Activated T-cell treated with anti-CD3 and anti-CD28 coated beads, Interleukin-2, amount 50 U/mL, for 4 hours (primary cell): ENCODE measurements around the gene HELZ. TPM values are rescaled to one million over a fixed set of nuclear protein-coding genes. Genes with fewer than 3 reads are reported as not detected.
"Not testable (repeated sequence)": the region's sequence is repeated elsewhere in the genome, so short reads cannot be mapped to it uniquely, and the experiment has no call there.

Experiments
- ATAC-seq, 2 donors: fragments of 200-7000 bp; cut with Tn5 transposase; one replicate each; pipeline ENCODE4 v1.10.0; 2021
- DNase-seq: peaks from one replicate; pipeline ENCODE4 v3.0.0-alpha.2; 2020
- H3K27me3 Mint-ChIP-seq: one replicate; pipeline ENCODE4 v1.8.0; 2021; ENCODE audit warnings: low read depth, mixed read lengths
- H3K36me3 Mint-ChIP-seq: one replicate; pipeline ENCODE4 v1.8.0; 2022; ENCODE audit warnings: mixed read lengths; ENCODE audit not compliant: insufficient read depth
- H3K4me1 Mint-ChIP-seq: one replicate; pipeline ENCODE4 v1.8.0; 2021; ENCODE audit warnings: low read depth, mixed read lengths
- H3K4me3 Mint-ChIP-seq: one replicate; pipeline ENCODE4 v1.8.0; 2021; ENCODE audit warnings: mild to moderate bottlenecking, moderate library complexity, mixed read lengths
- H3K9me3 Mint-ChIP-seq: one replicate; pipeline ENCODE4 v1.8.0; 2021; ENCODE audit warnings: mixed read lengths
- total RNA-seq, 3 donors: library from RNA; stranded (reverse); gene quantifications; one replicate each; pipeline ENCODE4 v1.2.1, GENCODE V29; 2021

Gene HELZ
- total RNA-seq, 3 donors from 2014 or later, result 41.1 to 47.2 (median 46.6) TPM

- H3K4me1 Mint-ChIP-seq, result peaks cover 11% of the 10 kb centered on the region
- H3K36me3 Mint-ChIP-seq, result peaks cover 61% of the 10 kb centered on the region
- DNase-seq, result no peak
- H3K9me3 Mint-ChIP-seq, result no peaks in the 10 kb centered on the region
- ATAC-seq, result no peak
- H3K27me3 Mint-ChIP-seq, result no peaks in the 10 kb centered on the region
- H3K4me3 Mint-ChIP-seq, result no peak overlapping the region
Measured at GRCh38 chr17:67109111-67109510, 135.9 kb downstream of the HELZ start.

GRCh38 chr17:67107811-67108775, 136.9 kb downstream of the HELZ start:
- no peak overlapping the region for H3K4me3 Mint-ChIP-seq
- H3K36me3 Mint-ChIP-seq, result peaks cover 59% of the 10 kb centered on the region
- H3K27me3 Mint-ChIP-seq, result no peaks in the 10 kb centered on the region
- H3K9me3 Mint-ChIP-seq, result no peaks in the 10 kb centered on the region
- ATAC-seq (no peak), DNase-seq (no peak)
- H3K4me1 Mint-ChIP-seq, result peaks cover 18% of the 10 kb centered on the region

GRCh38 chr17:67107171-67107570, 137.8 kb downstream of the HELZ start:
- no peak overlapping the region for H3K4me3 Mint-ChIP-seq
- H3K36me3 Mint-ChIP-seq, result peaks cover 53% of the 10 kb centered on the region
- no peak for DNase-seq
- ATAC-seq, result no peak
- no peaks in the 10 kb centered on the region for H3K27me3 Mint-ChIP-seq
- H3K4me1 Mint-ChIP-seq, result peaks cover 20% of the 10 kb centered on the region
- no peaks in the 10 kb centered on the region for H3K9me3 Mint-ChIP-seq

GRCh38 chr17:67105213-67105612, 139.8 kb downstream of the HELZ start:
- H3K4me1 Mint-ChIP-seq, result peaks cover 36% of the 10 kb centered on the region
- ATAC-seq (no peak), DNase-seq (no peak)
- H3K4me3 Mint-ChIP-seq, result no peak overlapping the region
- peaks cover 49% of the 10 kb centered on the region for H3K36me3 Mint-ChIP-seq
- H3K9me3 Mint-ChIP-seq, result no peaks in the 10 kb centered on the region
- no peaks in the 10 kb centered on the region for H3K27me3 Mint-ChIP-seq

DNA sequence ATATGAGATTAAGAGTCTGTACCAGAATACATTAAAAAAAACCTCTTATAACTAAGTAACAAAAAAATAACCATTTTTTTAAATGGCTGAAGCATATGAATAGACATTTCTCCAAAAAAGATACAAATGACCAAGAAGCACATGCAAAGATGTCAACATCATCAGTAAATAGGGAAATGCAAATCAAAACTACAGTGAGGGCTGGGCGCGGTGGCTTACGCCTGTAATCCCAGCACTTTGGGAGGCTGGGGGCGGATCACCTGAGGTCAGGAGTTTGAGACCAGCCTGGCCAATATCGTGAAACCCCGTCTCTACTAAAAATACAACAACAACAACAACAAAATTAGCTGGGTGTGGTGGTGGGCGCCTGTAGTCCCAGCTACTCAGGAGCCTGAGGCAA, 140.4 kb downstream of the HELZ start:
- H3K4me3 Mint-ChIP-seq, H3K9me3 Mint-ChIP-seq, H3K27me3 Mint-ChIP-seq, ATAC-seq, DNase-seq: not testable (repeated sequence)
- Mint-ChIP-seq H3K36me3 (peaks cover 50% of the 10 kb centered on the region), H3K4me1 (peaks cover 38% of the 10 kb centered on the region)

GRCh38 chr17:67098006-67098405, 147.0 kb downstream of the HELZ start:
- Mint-ChIP-seq H3K4me3 (no peak overlapping the region), H3K4me1 (peaks cover 58% of the 10 kb centered on the region), H3K9me3 (no peaks in the 10 kb centered on the region), H3K36me3 (peaks cover 27% of the 10 kb centered on the region), H3K27me3 (no peaks in the 10 kb centered on the region)
- ATAC-seq (no peak), DNase-seq (no peak)

GRCh38 chr17:67096609-67097008, 148.4 kb downstream of the HELZ start:
- ATAC-seq, result no peak
- DNase-seq, result no peak
- Mint-ChIP-seq H3K4me1 (peaks cover 54% of the 10 kb centered on the region), H3K36me3 (peaks cover 28% of the 10 kb centered on the region), H3K27me3 (no peaks in the 10 kb centered on the region), H3K4me3 (no peak overlapping the region), H3K9me3 (no peaks in the 10 kb centered on the region)

DNA sequence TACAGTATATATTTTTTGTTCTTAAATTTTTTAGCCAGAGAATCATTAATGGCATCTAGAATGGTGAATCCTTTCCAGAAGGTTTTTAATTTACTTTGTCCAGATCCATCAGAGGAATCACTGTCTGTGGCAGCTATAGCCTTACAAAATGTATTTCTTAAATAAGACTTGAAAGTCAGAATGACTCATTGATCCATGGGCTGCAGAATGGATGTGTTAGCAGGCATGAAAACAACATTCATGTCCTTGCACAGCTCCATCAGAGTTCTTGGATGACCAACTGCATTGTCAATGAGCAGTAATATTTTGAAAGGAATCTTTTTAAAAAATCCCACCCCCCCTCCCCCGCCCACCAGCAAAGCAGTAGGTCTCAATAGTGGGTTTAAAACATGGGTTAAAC, 149.2 kb downstream of the HELZ start:
- H3K27me3 Mint-ChIP-seq, result no peaks in the 10 kb centered on the region
- H3K4me1 Mint-ChIP-seq, result peaks cover 47% of the 10 kb centered on the region
- H3K36me3 Mint-ChIP-seq, result peaks cover 24% of the 10 kb centered on the region
- ATAC-seq (no peak), DNase-seq (no peak)
- no peaks in the 10 kb centered on the region for H3K9me3 Mint-ChIP-seq
- H3K4me3 Mint-ChIP-seq, result no peak overlapping the region

GRCh38 chr17:67095291-67095690, 149.7 kb downstream of the HELZ start:
- H3K4me3 Mint-ChIP-seq, ATAC-seq, H3K9me3 Mint-ChIP-seq, DNase-seq, H3K27me3 Mint-ChIP-seq: not testable (repeated sequence)
- H3K36me3 Mint-ChIP-seq, result peaks cover 23% of the 10 kb centered on the region
- H3K4me1 Mint-ChIP-seq, result peaks cover 49% of the 10 kb centered on the region

DNA sequence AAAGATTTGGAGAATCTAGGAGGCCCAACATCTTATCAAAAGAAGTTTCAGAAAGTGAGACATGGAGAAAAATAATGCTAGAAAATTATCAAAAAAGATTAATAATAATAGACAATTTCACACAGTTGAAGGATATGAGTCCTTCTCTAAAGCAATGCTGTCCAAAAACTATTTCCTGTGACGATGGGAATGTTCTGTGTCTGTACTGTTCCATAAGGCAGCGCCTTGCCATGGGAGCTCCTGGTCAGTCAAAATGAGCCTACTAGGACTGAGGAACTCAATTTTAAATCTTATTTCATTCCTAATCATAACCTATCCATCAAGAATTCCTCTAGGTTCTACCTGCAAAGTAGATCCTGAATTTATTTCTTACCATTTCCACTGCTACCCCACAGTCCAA, 151.6 kb downstream of the HELZ start:
- H3K36me3 Mint-ChIP-seq, result peaks cover 29% of the 10 kb centered on the region
- H3K4me1 Mint-ChIP-seq, result peaks cover 50% of the 10 kb centered on the region
- H3K4me3 Mint-ChIP-seq, result no peak overlapping the region
- no peak for ATAC-seq
- no peaks in the 10 kb centered on the region for H3K9me3 Mint-ChIP-seq
- no peaks in the 10 kb centered on the region for H3K27me3 Mint-ChIP-seq
- DNase-seq, result no peak

DNA sequence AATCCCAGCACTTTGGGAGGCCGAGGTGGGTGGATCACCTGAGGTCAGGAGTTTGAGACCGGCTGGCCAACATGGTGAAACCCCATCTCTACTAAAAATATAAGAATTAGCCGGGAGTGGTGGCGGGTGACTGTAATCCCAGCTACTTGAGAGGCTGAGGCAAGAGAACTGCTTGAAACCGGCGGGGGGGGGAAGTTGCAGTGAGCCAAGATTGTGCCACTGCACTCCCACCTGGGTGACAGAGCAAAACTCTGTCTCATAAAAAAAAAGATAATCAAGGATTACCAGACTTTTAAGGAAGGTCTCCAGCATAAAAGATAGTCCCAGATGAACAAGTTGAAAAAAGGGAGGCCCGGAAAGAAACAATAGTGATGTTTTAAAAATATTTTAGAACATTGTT, 152.3 kb downstream of the HELZ start:
- peaks cover 45% of the 10 kb centered on the region for H3K4me1 Mint-ChIP-seq
- not testable (repeated sequence) for ATAC-seq, H3K4me3 Mint-ChIP-seq, DNase-seq, H3K9me3 Mint-ChIP-seq, H3K27me3 Mint-ChIP-seq
- H3K36me3 Mint-ChIP-seq, result peaks cover 34% of the 10 kb centered on the region

DNA sequence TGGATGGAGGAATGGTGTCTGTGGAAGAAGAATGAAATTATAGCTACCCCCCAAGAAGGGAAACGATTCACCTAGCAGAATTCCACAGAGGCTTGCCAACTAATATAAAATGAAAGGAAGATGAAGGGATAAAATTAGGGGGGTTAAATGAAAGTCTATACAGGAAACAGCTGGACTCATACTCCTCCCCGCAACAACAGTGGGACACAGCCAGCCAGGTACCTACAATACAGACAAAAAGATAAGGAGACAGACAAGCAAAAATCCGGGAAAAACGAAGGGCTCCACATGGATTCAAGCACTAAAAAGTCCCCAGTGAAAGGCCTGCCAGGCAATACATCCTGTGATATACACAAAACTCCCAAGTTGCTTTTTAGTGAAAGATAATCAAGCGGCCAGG, 152.7 kb downstream of the HELZ start:
- no peaks in the 10 kb centered on the region for H3K27me3 Mint-ChIP-seq
- DNase-seq (no peak), ATAC-seq (no peak)
- H3K36me3 Mint-ChIP-seq, result peaks cover 36% of the 10 kb centered on the region
- no peaks in the 10 kb centered on the region for H3K9me3 Mint-ChIP-seq
- H3K4me1 Mint-ChIP-seq, result peaks cover 42% of the 10 kb centered on the region
- H3K4me3 Mint-ChIP-seq, result no peak overlapping the region

GRCh38 chr17:67090341-67090740, 154.7 kb downstream of the HELZ start:
- H3K27me3 Mint-ChIP-seq, result no peaks in the 10 kb centered on the region
- no peak overlapping the region for H3K4me3 Mint-ChIP-seq
- peaks cover 36% of the 10 kb centered on the region for H3K36me3 Mint-ChIP-seq
- ATAC-seq, result no peak
- no peak for DNase-seq
- no peaks in the 10 kb centered on the region for H3K9me3 Mint-ChIP-seq
- peaks cover 29% of the 10 kb centered on the region for H3K4me1 Mint-ChIP-seq

DNA sequence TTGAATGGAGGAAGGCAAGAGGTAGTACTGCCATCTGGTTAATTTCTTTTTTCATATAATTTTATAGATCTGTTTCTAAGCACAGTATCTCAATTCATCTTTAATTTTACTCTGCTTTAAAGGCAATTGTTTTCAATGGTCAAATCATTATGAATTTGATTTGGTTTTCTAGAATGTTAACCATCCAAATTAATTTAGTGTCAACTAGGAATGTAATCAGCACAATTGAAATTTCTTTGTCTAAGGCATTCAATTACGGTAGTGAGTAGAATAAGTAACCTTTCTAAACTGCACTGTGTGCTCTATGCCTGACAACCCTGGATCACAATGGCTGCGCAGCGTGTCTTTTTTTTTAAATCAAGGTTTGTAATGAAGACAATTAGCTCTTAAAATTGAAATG, 156.4 kb downstream of the HELZ start:
- H3K4me3 Mint-ChIP-seq, result no peak overlapping the region
- H3K27me3 Mint-ChIP-seq, result no peaks in the 10 kb centered on the region
- ATAC-seq (no peak), DNase-seq (no peak)
- H3K4me1 Mint-ChIP-seq, result peaks cover 25% of the 10 kb centered on the region
- peaks cover 30% of the 10 kb centered on the region for H3K36me3 Mint-ChIP-seq
- H3K9me3 Mint-ChIP-seq, result no peaks in the 10 kb centered on the region

- Mint-ChIP-seq H3K9me3 (no peaks in the 10 kb centered on the region), H3K4me3 (no peak overlapping the region), H3K27me3 (no peaks in the 10 kb centered on the region), H3K4me1 (peaks cover 28% of the 10 kb centered on the region), H3K36me3 (peaks cover 26% of the 10 kb centered on the region)
- ATAC-seq, result no peak
- no peak for DNase-seq
Measured at GRCh38 chr17:67085406-67085805, 159.6 kb downstream of the HELZ start.
